ENCODE results near the gene SLC16A13.

DNA sequence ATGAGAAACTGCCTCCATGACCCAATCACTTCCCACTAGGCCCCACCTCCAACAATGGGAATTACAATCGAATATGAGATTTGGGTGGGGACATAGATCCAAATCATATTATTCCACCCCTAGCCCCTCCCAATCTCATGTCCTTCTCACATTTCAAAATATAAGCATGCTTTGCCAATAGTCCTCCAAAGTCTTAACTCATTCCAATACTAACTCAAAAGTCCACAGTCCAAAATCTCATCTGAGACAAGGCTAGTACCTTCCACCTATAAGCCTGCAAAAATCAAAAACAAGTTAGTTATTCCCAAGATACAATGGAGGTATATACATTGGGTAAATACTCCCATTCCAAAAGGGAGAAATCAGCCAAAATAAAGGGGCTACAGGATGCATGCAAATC, 31.4 kb downstream of the SLC16A13 start:
- TF ChIP-seq POLR2A (IDR thresholded peaks at IDR 0.05; ENCODE audit: low read length), result no peak
- no peak for TF ChIP-seq GATA1 (IDR thresholded peaks at IDR 0.05; ENCODE audit: low read depth, low read length)
